Uterus (tissue), 2 donors: ENCODE measurements around the gene SLC39A2.
"Not testable (repeated sequence)": the region's sequence is repeated elsewhere in the genome, so short reads cannot be mapped to it uniquely, and the experiment has no call there.

Experiments
- CTCF ChIP-seq, 4 experiments: fragments of 200-600 bp in 2 of 4; fragments of 450-650 bp in 2 of 4; sonication (generic) in 2 of 4; IDR thresholded peaks; one replicate each; pipeline ENCODE4 v1.5.1; 2016 to 2019; ENCODE audit warnings: antibody characterized with exemption in 4 of 4, mild to moderate bottlenecking in 2 of 4, moderate library complexity in 1 of 4
- POLR2A ChIP-seq, 2 donors: fragments of 450-650 bp; IDR thresholded peaks; one replicate each; pipeline ENCODE4 v1.6.1; 2016; ENCODE audit warnings: antibody characterized with exemption in 2 of 2, mild to moderate bottlenecking in 1 of 2, moderate library complexity in 1 of 2

GRCh38 chr14:20985650-20986049, 13.4 kb upstream of the SLC39A2 start:
- not testable (repeated sequence) for TF ChIP-seq CTCF, POLR2A (IDR thresholded peaks at IDR 0.05)
